Medulla oblongata (tissue), 1 donor: ENCODE measurements around the gene S100A6.
"Not testable (repeated sequence)": the region's sequence is repeated elsewhere in the genome, so short reads cannot be mapped to it uniquely, and the experiment has no call there.

Experiments
- DNase-seq: peaks from one replicate; pipeline ENCODE4 v3.0.0-alpha.2; 2015; ENCODE audit errors: extremely low spot score

Gene S100A6

DNA sequence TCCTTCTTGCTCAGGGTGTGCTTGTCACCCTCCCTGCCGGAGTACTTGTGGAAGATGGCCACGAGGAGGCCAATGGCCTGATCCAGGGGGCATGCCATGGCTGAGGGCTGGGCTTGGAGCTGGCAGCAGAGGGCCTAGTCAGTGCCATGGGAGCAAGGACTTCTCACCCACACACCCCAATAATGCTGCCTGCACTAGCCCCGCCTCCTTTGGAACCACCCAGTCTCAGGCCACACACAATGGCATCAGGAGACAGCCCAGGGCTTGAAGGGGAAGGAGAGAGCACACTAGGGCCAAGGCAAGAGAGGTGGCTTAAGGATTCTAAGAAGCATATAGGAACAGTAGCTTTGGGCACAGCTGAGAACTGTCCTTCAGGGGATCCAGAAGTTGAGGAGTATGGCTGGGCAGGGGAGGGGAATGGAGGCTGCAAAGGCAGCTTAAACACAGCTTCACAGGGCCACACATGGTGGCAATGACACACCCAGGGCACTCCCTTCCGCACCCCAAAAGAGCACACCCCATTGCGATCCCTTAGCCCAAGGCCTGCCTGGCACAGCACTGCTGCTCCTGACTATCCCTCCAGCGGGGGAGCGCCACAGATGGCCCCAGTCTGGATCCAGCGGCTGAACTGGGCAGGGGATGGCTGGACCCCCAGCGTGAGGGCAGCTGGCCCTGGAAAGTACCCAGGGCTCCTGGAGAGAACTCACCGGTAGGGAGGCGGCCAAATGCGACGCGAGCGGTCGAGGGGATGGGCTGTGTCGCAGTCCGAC is at the start of gene S100A6:
S100A6 (minus strand) TSS at position 750 of the 770 bp plus-strand sequence; CDS start at position 98, 652 bp downstream.
- peak; percentile 77 for DNase-seq

GRCh38 chr1:153585006-153585405 is 49.2 kb upstream of the S100A6 start:
- DNase-seq, result no peak

- no peak for DNase-seq
Observed at GRCh38 chr1:153583976-153584375, 48.2 kb upstream of the S100A6 start.

DNA sequence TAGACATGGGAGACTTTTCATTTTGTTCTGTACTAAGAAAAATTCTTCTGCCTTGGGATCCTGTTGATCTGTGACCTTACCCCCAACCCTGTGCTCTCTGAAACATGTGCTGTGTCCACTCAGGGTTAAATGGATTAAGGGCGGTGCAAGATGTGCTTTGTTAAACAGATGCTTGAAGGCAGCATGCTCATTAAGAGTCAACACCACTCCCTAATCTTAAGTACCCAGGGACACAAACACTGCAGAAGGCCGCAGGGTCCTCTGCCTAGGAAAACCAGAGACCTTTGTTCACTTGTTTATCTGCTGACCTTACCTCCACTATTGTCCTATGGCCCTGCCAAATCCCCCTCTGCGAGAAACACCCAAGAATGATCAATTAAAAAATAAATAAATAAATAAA is 47.7 kb upstream of the S100A6 start:
- DNase-seq, result not testable (repeated sequence)

DNA sequence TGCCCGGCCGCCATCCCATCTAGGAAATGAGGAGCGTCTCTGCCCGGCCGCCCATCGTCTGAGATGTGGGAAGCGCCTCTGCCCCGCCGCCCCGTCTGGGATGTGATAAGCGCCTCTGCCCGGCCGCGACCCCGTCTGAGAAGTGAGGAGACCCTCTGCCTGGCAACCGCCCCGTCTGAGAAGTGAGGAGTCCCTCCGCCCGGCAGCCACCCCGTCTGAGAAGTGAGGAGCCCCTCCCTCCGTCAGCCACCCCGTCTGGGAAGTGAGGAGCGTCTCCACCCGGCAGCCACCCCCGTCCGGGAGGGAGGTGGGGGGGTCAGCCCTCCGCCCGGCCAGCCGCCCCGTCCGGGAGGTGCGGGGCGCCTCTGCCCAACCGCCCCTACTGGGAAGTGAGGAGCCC is 47.0 kb upstream of the S100A6 start:
- DNase-seq, result not testable (repeated sequence)

DNA sequence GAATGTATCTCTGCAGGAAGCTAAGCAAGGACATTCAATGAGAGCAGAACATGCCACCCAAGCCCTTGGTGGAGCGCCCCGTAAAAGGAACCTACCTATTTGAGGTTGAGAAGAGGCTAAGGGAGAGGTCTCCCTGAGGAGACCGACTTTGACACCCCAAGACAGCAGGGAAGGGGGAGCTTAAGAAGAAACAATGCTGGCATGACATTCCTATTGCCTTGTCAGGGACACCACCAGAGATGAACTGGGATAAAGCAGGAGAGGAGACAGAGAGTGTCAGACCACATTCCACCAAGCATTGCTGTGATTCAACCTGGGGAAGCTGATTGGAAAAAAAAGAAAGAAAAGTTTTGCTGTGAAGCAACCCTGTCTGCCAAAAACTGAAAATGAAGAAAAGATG is 43.1 kb upstream of the S100A6 start:
- DNase-seq, result no peak

GRCh38 chr1:153578490-153578889 is 42.7 kb upstream of the S100A6 start:
- no peak for DNase-seq

DNA sequence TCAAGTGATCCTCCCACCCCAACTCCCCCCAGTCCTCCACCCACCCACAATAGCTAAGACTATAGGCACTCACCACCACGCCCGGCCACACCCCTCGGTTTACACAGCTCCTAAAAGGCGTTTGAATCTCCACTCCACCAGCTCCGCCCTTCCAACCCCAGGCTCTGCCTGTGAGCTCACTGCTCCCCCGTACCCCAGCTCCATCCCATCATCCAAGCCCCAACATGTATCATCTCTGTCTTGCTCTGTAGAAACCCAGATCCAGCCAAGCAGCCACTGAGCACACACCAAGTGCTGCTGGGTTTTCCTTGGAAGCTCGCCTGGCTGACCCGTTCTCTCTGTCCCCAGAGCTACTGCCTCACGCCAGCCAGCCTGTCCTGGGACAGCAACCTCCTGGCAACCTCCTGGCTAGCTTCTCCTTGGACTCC is 41.8 kb upstream of the S100A6 start:
- DNase-seq, result peak; percentile 70

- DNase-seq, result no peak
Observed at GRCh38 chr1:153577138-153577537, 41.3 kb upstream of the S100A6 start.

- not testable (repeated sequence) for DNase-seq
Observed at GRCh38 chr1:153575497-153575896, 39.7 kb upstream of the S100A6 start.

- not testable (repeated sequence) for DNase-seq
Observed at GRCh38 chr1:153575081-153575491, 39.3 kb upstream of the S100A6 start.

- DNase-seq, result no peak
Observed at GRCh38 chr1:153573351-153573750, 37.6 kb upstream of the S100A6 start.

DNA sequence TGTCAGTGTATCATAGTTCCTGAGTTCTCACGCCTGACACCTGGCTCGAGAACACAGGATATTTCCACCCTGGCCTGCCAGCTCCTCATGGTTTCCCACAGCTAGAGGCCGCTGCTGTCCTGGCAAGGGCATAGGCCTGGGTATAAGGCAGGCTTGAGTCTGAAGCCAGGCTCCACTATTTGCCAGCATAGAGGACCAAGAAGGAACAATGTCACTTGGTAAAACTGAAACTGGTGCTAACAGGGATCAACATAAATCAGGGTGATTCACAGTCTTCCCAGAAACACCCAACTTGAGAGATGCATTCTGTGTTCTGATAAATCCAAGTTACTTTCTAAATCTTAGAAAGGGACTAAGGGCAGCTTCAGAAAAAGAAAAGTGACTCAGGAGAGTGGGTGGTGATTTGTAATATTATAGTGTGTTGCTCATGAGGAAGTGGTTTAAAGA is 36.8 kb upstream of the S100A6 start:
- peak; percentile 96 for DNase-seq

- DNase-seq, result no peak
Observed at GRCh38 chr1:153571706-153572105, 35.9 kb upstream of the S100A6 start.

DNA sequence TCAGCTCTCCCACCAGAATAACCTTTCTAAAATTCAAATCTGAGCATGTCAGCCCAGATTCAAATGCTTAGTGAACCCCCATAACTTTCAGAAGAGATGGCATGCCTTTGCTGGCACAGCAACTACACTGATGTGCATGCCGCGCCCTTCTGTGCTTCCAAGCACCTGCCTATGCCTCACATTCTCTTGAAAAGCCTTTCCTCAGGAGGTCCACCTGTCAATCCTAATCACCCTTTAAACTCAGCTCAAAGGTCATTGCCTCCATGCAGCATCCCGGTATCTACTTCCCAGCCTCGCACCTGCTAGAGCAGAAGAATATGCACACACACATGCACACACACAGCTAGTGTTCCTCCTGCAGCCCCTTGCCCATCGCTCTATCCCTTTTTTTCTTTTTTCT is 35.1 kb upstream of the S100A6 start:
- DNase-seq, result no peak

- no peak for DNase-seq
Observed at GRCh38 chr1:153569465-153569864, 33.7 kb upstream of the S100A6 start.

DNA sequence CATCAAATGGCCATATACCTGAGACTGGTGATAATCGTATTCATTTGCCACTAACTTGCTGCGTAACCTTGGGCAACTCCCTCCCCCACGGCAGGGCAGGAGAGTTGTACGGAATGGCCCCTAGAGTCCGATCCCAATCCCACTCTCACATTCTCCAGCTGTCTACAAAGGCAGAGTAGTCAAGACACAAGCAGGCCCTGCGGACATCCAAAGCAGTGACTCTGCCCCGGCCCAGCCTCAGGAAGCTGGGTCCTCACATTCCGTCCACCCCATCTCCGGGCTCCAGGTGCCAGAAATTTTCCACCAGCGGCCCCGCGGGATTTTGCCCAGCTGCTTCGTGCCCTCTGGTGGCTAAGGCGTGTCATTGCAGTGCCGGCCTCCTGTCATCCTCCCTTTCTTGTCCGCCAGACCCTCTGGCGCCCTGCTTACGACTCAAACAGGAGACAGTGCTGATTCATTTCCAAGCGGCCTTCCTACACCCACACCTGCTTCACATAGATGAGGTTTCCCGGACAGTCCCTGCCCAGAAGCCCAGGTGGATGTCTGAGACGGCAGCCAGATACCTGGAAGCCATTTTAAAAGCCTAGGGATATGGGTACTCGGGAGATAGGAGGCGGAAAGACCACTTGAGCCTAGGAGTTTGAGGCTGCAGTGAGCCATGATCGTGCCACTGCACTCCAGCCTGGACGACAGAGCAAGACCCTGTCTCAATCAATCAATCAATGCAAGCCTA is 32.7 kb upstream of the S100A6 start:
- peak; percentile 90 for DNase-seq

GRCh38 chr1:153567621-153568366 is 32.0 kb upstream of the S100A6 start:
- DNase-seq, result no peak

DNA sequence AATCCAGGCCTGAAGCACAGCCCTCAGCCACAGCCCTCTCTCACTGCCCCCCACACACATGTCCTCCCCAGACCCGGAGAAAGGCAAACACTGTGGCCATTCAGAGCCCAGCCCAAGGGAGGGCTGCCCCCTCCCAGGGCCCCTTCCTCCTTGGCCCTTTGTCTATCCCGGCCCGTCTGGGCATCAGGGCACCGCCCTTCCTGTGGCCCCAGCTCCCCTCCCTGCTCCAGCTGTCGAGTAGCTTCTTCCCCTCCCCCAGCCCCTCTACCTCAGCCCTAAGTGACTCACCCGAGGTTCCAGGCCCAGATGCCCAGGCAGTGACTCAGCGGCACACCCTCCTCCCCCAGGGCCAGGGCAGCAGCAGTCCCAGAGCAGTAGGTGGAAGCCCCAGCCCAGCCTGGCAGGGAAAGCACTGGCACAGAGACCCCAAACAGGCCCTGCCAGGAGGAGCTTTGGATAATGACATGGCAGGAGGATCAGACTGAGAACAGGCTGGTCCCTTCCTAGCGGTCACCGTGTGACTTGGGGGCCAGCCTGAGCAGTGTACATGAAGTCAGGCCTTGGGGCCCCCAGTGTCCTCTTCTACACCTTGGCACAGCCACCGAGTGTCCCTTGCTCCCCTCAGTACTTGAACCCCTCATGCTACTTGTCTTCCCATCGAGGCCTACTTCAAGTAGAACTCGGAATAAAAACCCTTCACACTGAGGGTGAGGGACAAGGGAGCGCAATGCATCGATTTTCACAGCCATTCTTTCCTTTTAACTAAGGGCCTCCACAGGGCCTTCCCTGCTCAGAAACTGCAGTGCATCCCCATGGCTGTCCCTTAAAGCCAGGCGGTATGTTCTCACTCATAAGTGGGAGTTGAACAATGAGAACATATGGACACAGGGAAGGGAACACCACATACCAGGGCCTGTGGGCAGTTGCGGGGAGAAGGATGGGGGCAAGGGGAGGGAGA is 30.9 kb upstream of the S100A6 start:
- peak; percentile 76 for DNase-seq

GRCh38 chr1:153565529-153566374 is 30.0 kb upstream of the S100A6 start, which contains the start of gene S100A2:
TSS of gene S100A2 (minus strand) at chr1:153565844. CDS start at chr1:153563877, 1,967 bp downstream.
- DNase-seq, result no peak
